Measurements from ENCODE around the gene NCF2.

The NCF2 gene

GRCh38 chr1:183611021-183611420 is 20.8 kb upstream of the NCF2 start:
- no peak for DNase-seq (ENCODE audit: low spot score)

GRCh38 chr1:183609759-183610452 is 19.6 kb upstream of the NCF2 start:
- no peak for DNase-seq (ENCODE audit: low spot score)

- DNase-seq (ENCODE audit: low spot score): no peak
Observed at GRCh38 chr1:183609313-183609712, 19.1 kb upstream of the NCF2 start.

GRCh38 chr1:183607322-183607980 is 17.2 kb upstream of the NCF2 start:
- no peak for DNase-seq (ENCODE audit: low spot score)

GRCh38 chr1:183605904-183606303 is 15.6 kb upstream of the NCF2 start:
- DNase-seq (ENCODE audit: low spot score): no peak

GRCh38 chr1:183604815-183605214 is 14.6 kb upstream of the NCF2 start:
- DNase-seq (ENCODE audit: low spot score): no peak

GRCh38 chr1:183604038-183604808 is 14.0 kb upstream of the NCF2 start:
- DNase-seq (ENCODE audit: low spot score): no peak

GRCh38 chr1:183602510-183602909 is 12.3 kb upstream of the NCF2 start:
- DNase-seq (ENCODE audit: low spot score): no peak

- no peak for DNase-seq (ENCODE audit: low spot score)
Observed at GRCh38 chr1:183600634-183601033, 10.4 kb upstream of the NCF2 start.

GRCh38 chr1:183600136-183600535 is 9.9 kb upstream of the NCF2 start:
- no peak for DNase-seq (ENCODE audit: low spot score)

GRCh38 chr1:183598386-183598785 is 8.1 kb upstream of the NCF2 start:
- DNase-seq (ENCODE audit: low spot score): peak; percentile 48

- DNase-seq (ENCODE audit: low spot score): no peak
Observed at GRCh38 chr1:183597656-183598347, 7.5 kb upstream of the NCF2 start.

- no peak for DNase-seq (ENCODE audit: low spot score)
Observed at GRCh38 chr1:183596500-183596899, 6.2 kb upstream of the NCF2 start.

GRCh38 chr1:183595537-183595936 is 5.3 kb upstream of the NCF2 start:
- DNase-seq (ENCODE audit: low spot score): no peak

- no peak for DNase-seq (ENCODE audit: low spot score)
Observed at GRCh38 chr1:183593356-183593755, 3.1 kb upstream of the NCF2 start.

GRCh38 chr1:183592733-183593132 is 2.5 kb upstream of the NCF2 start:
- DNase-seq (ENCODE audit: low spot score): no peak

- DNase-seq (ENCODE audit: low spot score): no peak
Observed at GRCh38 chr1:183589874-183590243, 400 bp downstream of the NCF2 start.

- DNase-seq (ENCODE audit: low spot score): no peak
Observed at GRCh38 chr1:183589384-183589783, 875 bp downstream of the NCF2 start.

- DNase-seq (ENCODE audit: low spot score): no peak
Observed at GRCh38 chr1:183588827-183589226, 1.4 kb downstream of the NCF2 start.

- DNase-seq (ENCODE audit: low spot score): no peak
Observed at GRCh38 chr1:183586926-183587325, 3.3 kb downstream of the NCF2 start.

- DNase-seq (ENCODE audit: low spot score): no peak
Observed at GRCh38 chr1:183586455-183586854, 3.8 kb downstream of the NCF2 start.

GRCh38 chr1:183585038-183585437 is 5.2 kb downstream of the NCF2 start:
- no peak for DNase-seq (ENCODE audit: low spot score)

GRCh38 chr1:183584147-183584546 is 6.1 kb downstream of the NCF2 start:
- DNase-seq (ENCODE audit: low spot score): no peak

Data from COLO829 (cell line).